ENCODE data around the gene BCAS3. TPM values are rescaled to one million over a fixed set of nuclear protein-coding genes. Genes with fewer than 3 reads are reported as not detected.

BCAS3 gene
- total RNA-seq, 2 donors from 2014 or later, result 14.7 to 17.5 TPM

DNA sequence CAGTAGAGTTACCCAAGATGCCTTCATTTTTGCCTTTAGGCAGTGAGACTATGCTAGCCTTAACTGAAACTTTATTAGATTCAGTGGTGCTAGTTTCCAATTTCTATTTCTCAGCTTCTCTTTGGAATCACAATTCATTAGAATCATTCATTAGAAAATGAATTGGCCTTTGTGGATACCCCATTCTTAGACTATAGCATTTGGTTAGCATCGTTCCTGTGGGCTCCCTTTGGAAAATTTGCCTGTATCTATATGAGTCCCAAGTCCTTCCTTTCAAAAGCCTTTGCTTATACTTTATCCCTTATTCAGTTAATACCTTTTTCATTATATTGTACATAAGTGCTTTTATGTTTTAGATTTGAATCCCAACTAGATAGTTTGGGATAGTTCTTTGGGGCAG, 535.0 kb downstream of the BCAS3 start:
- ATAC-seq (no peak), DNase-seq (no peak)
- intact Hi-C loops (cut with DNase I), result no loop called here

DNA sequence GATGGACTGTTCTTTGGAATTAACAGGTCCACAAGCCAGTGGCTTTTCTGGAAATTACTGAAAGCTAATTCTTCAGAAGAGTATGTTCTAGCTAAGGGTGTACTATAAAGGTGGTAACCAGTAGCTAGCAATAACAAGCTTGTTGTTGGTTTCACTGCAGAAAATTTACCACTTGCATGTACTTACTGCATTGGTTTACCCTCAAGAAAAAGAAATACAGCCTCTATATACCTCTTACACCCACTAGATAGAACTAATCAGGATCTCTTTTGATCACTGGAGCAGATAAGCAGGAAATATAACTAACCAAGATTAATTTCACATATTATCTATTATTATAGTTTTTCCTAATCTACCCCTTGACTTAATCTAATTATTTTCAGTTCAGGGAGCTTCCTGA, 537.1 kb downstream of the BCAS3 start:
- intact Hi-C loops (cut with DNase I), result no loop called here
- ATAC-seq, result no peak
- no peak for DNase-seq

DNA sequence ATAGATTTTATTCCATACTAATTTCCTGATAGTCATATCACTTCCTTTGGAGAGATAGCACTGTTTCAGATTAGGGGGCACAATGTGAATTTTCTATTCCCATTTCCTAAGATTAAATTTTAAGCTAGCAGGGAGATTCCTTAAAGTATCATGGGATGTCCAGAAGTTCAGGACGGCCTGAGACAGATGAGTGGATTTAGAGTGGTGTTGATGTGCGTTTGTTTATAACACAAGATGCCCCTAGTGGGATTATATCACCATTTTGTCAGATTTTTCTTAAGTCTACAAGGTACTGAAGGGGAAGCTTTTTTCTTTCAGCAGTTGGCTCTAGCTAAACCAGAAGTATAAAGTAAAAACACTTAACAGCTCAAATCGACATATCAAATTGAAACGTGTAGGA, 538.4 kb downstream of the BCAS3 start:
- ATAC-seq (no peak), DNase-seq (no peak)
- intact Hi-C loops (cut with DNase I), result no loop called here

DNA sequence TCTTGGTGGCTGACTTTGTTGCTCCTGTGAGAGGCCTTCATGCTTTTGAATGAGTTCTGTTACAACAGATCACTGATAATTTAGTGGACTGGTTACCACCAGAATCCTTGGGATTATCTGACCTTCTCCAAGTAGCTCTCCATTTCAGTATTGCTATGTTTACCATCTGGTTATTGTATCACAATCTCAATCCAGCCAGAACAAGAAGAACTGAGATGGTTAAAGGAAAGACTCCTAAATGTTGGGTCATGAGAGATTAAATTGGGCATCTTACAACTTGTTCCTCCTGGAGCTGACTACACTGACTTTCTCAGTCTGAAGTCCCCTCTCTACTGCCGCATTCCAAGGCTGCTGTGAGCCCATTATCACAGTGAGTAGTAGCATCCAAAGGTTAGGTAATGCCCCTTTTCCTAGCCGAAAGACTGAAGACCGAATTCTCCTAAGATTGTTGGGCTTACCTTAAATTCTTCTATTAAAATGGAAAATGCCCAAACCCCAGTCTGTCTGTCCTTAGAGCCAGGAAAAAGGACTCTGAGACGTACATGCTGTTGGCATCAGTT, 540.3 kb downstream of the BCAS3 start:
- no peak for DNase-seq
- intact Hi-C loops (cut with DNase I), result no loop called here
- no peak for ATAC-seq

DNA sequence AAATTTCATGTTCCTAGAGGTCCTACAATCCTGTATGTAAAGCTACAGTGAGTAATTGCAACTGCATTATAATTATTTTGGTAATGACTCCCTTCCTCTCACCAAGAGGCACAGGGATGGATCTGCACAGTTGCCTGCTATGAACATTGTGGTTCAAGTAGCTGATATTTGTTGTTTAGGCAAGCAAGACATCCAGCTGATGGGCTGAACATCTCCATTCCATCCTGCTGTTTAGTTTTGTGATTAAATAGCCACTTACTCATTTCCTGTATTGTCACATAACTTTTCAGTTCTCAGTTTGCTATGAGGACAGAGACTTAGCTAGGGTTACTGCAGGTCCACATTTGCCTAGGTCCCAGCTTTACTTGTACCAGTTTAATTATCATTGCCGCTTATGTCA, 540.8 kb downstream of the BCAS3 start:
- intact Hi-C loops (cut with DNase I), result no loop called here

DNA sequence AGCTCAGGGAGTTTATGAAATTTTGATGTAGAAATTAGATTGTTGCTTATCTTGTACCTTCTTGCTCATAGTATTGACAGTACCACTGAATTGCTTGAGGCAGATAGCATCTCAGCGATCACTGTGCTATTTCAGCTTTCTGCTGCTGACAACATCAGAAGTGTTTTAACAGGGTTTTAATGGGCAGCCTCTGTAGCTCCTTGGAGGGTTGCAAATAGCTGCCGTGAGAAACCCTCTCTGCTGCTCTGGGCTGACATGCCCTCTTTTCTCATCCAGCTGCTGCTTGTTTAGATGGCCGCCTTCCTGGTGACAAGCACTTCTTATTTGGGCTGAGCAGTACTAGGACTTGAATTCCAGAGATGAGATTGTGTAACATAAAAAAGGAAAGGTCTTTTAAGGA, 541.8 kb downstream of the BCAS3 start:
- DNase-seq (peak; percentile 35), ATAC-seq (peak; percentile 77 to 89)
- intact Hi-C loops (cut with DNase I), result no loop called here

More for the DNA sequence above, 540.8 kb downstream of the BCAS3 start:
- ATAC-seq (peak in 1 of 2 donors; percentile 39), DNase-seq (no peak)

DNA sequence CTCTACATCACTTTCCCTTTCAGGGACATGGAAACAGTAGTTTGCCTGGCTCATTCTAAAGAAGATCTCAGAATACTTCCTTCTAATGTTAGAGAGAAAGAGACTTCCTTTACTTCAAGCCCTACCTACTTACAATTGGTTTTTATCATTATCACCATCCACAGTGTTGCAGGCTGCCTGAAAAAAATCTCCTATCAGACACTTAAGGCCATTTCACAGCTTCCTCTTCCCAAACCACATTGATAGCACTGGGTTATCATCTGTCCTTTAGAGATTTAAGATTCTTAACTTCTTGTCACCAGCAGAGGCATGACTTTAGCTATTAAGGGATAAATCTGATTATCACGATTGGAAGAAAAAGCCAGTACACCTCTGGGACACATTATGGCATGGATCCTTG, 543.5 kb downstream of the BCAS3 start:
- no peak for ATAC-seq
- DNase-seq, result no peak

DNA sequence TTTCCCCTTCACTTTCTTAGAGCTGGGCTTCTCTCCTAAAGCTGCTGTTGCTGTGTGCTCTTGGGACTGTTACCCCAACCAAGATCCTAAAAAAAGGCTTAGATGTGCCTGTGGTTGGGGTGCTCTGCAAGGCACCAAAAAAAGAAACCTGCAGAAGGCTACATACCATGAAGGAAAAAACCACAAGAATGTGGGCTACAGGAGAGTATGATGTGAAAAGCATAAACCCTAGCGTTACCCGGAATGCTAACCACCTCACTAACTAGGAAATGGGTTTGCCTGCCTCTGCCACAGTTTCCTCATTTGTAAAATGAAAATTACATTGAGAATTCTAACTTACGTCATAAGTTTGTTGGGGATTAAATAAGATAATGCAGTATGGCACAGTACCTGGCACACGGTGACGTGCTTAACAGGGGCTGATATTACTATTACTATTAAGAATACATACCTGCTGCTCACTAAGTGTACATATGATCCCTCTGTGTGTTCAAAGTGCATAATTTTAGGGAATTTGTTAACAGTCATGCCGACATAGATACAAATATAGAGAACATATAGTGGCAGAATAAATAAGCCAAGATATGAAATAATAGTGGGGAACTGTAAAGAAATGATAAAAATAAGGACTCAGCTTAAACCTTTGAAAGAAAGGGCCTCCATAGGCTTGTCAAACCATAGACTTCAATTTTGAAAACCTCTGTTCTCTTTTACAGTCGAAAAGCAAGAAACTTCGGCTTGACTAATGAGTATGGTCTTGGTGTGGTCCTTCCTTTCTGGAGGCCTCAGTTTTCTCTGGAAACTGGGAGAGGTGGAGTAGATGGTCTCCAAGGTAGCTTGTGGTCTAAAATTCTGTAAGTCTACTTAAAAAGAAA, 544.2 kb downstream of the BCAS3 start:
- no peak for ATAC-seq
- intact Hi-C loops (cut with DNase I), result no loop called here
- DNase-seq, result no peak

More for the DNA sequence above, 543.5 kb downstream of the BCAS3 start:
- intact Hi-C loops (cut with DNase I), result no loop called here

DNA sequence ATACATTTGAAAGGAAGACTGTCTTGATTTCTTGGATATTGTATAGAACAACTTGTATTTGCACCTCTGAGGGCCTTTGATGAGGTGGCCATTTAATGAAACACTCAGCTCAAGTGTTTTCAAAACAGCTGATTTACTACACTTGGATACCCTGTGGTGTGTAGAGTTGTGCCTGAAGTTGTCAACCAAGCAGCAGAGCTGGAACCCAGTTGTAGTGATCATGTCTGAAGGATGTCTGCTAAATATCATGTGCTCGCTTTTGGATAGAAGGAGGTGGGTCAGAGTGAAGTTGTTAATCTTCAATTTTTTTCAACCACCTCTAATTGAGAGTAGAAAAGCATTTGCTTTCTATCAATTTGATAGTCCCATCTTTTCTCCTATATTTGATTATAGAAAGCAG, 546.1 kb downstream of the BCAS3 start:
- no peak for DNase-seq
- no peak for ATAC-seq
- intact Hi-C loops (cut with DNase I), result no loop called here

DNA sequence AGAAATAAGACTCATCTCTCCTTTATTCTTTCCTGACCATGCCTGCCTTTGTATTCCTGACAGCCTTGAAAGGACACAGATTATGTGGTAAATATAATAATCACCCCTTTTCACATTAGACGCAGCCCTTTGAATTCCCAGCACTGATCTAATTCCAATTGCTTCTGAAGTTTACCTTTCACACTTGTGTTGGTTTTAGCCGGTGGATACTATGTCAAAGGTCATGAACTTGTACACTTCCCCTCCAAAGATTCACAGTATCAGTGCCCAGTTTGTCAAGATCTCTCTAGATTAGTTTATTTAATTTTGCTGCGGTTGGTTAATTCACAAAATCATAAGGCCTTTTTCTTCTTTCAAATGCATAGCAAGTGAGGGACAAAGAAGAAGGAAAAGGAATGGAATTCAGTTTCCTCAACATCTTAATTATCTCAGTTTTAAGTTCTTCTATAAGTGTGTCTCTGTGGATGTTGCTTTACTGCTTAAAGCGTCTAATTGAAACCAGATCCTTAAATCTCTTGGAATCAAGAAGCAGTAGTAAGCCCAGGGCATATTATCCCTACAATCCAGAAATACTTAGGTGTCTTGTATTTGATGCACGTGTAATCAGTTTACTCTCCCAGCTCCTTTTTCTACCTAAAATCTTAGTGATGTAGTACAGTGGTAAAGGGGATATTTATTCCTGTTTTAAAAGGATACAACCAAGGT, 547.7 kb downstream of the BCAS3 start:
- DNase-seq (no peak), ATAC-seq (no peak)
- intact Hi-C loops (cut with DNase I), result no loop called here

DNA sequence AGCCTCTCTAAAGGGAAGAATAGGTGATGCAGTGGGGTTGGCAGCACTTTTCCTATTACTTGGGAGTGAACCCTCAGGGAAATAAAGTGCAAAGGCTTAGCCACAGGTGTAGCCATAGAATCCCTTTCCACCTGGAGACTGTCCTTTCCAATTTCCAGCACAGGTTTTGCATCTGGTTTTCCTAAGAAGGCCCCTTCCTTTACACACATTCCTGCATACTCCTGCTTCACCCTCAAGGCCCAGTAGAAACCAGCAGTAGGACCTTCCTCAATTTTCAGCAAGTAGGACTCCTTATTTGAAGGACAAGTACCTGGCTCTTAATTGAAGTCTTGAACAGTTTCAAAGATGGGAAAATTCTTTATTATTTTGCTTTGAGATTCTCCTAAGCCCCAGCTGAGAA, 550.2 kb downstream of the BCAS3 start:
- ATAC-seq (no peak), DNase-seq (no peak)
- intact Hi-C loops (cut with DNase I), result no loop called here

DNA sequence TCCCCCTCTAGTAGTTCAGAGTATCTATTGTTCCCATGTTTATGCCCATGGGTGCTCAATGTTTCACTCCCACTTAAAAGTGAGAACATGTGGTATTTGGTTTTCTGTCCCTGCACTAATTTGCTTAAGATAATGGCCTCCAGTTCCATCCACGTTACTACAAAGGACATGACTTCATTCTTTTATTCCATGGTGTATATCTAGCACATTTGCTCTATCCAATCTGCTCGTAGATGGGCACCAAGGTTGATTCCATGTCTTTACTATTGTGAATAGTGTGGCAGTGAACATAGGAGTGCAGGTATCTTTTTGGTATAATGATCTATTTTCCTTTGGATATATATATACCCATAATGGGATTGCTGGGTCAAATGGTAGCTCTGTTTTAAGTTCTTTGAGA, 552.8 kb downstream of the BCAS3 start:
- intact Hi-C loops (cut with DNase I), result no loop called here
- ATAC-seq, result no peak
- no peak for DNase-seq

DNA sequence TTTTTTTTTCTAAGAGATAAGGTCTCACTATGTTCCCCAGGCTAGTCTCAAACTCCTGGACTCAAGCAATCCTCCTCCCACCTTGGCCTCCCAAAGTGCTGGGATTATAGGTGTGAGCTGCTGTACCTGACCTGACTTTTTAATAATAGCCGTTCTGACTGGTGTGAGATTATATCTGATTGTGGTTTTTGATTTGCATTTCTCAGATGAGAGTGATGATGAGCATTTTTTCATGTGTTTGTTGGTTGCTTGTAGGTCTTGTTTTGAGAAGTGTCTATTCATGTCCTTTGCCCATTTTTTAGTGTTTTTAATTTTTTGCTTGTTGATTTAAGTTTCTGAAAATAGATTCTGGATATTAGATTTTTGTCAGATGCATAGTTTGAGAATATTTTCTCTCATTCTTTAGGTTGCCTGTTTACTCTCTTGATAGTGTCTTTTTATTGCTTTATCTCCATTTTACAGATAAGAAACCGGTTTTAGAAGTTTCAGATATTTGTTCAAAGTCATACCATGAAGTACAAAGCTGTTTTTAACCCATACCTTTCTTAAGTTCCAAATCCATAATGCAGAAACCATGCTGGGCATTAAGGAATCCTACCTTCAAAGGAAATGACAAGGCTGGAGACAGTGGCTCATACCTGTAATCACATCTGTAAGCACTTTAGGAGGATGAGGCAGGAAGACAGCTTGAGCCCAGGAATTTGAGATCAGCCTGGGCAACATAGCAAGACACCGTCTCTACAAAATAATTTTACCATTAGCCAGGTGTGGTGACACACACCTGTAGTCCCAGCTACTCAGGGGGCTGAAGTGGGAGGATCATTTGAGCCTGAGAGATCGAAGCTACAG, 553.5 kb downstream of the BCAS3 start:
- intact Hi-C loops (cut with DNase I), result no loop called here
- ATAC-seq, result no peak
- no peak for DNase-seq

DNA sequence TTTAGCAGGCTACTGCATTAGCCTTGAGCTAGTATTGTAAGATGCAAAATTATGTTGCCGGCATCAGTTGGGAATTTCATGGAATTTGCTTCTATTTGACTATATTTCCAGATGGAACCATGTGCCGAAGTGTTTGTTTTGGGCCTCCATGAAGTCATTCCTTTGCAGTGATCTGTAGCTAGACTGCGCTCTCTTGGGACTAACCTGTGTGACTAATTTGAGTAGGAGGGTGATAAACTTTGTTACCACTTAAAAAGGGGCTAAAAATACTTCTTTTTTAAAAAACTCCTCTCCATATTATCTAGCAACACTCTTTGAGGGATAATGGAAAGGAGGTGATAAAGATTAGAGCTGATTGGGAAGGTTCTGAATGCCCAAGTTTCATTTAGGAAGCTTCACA, 555.2 kb downstream of the BCAS3 start:
- intact Hi-C loops (cut with DNase I), result no loop called here
- peak in 1 of 2 donors; percentile 36 for ATAC-seq
- no peak for DNase-seq

DNA sequence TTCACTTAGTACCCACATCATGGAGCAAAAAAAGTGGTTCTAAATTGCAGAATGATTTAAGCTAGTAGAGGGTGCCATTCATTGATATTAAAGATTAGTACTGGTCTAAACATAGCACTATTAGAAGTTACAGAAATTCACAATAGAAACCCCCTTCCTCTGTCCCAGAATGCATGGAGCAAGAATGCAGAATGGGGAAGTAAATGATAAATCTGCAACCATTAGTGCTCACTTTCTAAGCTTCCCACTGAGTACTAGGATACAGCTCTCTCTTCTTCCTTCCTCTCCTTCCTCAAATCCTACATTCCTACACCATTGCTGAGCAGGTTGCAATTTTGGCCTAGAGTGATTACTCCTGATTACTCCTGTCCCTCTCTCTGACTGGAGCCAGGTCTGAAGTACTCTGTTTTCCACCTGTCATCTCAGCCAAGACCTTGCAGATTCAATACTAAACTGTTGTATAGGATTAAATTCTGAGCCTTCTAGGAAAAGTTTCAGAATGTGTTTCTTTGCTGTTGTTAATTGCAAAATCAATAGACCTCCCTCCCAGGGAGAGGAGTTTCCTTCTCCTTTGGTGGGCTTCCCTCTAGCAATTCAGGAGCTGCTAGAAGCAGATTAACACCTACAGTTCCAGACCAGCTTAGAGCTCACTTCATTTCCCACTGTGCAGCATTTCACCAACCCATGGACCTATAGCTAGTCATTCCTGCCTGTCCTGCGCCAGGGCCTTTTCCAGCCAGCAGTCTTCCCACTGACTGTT, 556.5 kb downstream of the BCAS3 start:
- intact Hi-C loops (cut with DNase I), result no loop called here
- ATAC-seq (no peak), DNase-seq (no peak)

DNA sequence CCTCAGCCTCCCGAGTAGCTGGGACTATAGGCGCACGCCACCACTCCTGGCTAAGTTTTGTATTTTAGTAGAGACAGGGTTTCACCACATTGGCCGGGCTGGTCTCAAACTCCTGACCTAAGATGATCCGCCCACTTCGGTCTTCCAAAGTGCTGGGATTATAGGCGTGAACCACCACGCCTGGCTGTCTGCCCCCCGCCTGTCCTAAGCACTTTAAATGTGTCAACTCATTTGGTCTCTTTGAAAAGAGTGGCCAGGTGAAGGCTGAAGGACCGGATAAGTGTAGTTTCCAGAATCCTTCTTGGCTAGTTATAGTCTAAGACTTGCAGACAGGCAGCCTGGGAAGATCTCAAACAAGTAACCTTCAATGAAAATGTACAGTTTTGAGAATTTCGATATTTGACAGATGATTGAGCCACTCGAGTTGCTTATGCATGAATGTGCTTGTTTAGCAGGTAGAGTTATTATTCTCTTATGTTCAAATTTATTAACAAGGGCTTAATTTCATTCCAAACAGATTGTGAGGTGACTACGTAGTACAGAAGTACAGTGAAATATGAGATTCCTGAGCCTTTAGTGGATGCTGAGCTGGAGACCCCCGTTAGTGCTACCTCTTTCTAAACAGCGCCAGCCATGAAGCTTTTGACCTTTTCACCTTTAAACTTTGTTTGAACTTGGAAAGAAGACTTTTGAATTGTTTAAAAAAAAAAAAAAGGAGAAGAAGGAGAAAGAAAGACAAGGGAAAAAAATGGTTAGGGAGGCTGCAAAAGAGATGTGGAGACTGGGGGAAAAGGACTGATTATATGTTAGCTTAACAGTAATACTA, 557.6 kb downstream of the BCAS3 start:
- DNase-seq, result no peak
- intact Hi-C loops (cut with DNase I), result no loop called here
- no peak for ATAC-seq

DNA sequence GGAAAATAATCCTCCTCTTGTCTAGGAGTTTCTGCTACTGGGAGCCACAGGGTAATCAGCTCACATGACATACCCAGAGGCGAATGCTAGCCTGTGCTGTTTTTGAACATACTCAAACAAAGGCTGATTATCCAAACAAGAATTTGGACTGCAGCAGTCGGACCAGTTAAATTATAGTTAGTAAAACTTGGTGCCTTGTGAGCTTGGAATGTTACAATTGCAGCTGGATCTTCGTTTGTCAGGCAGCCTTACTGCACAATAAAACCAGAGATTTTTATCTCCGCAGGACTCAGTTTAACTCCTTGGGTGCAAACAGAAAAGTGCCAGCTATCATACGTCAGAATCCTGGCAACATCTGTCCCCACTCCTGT, 558.2 kb downstream of the BCAS3 start:
- intact Hi-C loops (cut with DNase I), result no loop called here
- peak in 1 of 2 donors; percentile 38 for ATAC-seq

DNA sequence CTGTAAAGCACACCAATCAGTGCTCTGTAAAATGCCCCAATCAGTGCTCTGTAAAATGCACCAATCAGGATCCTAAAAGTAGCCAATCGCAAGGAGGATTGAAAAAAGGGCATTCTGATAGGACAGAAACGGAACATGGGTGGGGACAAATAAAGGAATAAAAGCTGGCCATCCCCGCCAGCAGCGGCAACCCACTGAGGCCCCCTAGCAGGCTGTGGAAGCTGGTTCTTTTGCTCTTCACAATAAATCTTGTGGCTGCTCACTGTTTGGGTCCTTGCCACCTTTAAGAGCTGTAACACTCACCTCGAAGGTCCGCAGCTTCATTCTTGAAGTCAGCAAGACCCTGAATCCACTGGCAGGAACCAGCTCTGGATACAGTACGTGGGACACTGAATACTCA, 559.6 kb downstream of the BCAS3 start:
- DNase-seq (no peak), ATAC-seq (no peak)
- intact Hi-C loops (cut with DNase I), result no loop called here

More for the DNA sequence above, 558.2 kb downstream of the BCAS3 start:
- no peak for DNase-seq
